GM21515 (cell line): ENCODE measurements around the gene SEZ6.

Experiments
- ATAC-seq: cut with Tn5 transposase; IDR thresholded peaks from one replicate; pipeline ENCODE4 v1.9.1; 2021; ENCODE audit not compliant: unreplicated experiment

Gene SEZ6

DNA sequence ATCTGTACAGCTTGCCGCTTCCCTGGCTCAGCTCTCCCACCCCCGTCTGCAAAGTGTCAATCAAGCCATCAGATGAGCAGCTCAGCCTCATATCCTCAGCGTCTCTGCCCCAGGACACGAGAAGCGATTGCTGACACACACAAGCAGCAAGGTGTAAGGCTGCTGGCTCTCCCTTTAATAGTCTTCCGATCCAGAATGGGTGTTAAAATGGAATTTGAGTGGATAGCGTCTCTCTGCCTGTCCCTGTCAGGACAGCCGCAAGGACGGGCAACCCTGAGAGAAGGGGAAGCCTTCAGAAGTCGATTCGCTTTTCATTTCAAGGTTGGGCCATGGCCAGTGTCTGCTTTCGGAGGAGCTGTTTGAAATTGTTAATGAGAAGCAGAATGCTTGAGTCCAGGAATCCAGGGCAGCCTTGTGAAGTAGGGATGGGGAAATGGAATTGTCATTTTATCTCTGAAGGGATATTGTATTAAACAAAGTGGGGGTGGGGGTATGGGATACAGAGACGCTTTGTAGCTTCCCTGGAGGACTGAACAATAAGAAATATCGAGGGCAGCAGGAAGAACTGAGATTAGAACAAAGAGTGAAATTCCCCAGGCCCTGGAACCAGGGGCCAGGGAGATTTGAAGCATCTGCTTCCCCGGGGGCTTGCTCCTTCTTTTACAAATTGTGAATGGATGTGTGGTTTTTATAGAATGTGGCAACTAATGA, 32.4 kb upstream of the SEZ6 start:
- ATAC-seq = no peak

DNA sequence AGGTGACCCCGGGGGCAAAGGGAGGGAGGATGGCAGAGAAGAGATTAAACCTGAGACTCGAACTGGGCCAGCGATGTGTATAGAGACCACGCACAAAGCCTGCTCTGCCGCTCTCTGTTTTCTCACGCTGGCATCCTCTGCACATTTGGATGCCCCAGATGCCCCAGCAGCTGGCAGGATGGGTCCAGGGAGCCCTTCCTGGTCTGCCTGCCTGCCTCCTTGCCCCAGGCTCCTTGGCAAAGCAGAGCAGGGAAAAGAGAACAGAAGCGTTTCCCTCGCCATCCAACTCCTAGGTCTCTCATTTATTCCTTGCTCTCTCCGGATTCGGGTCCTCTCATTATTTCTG, 31.9 kb upstream of the SEZ6 start:
- ATAC-seq = no peak

DNA sequence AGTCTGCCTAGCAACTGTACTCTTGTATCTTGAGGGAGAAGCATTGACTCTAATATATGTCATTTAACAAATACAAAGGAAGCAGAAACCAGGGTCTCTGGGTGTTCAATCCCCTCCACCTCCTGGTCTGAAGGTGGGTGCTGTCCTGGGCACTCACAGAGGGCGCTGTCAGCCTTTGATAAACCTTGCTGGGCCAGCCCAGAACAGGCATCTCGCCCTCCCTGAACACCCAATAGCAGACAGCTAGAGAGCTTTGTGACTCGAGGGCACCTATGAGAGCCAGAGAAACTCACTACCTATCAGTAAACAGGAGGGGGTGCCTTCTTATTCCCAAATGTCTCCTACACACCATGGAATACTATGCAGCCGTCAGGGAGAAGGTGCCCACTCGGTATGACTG, 30.8 kb upstream of the SEZ6 start:
- ATAC-seq = no peak

DNA sequence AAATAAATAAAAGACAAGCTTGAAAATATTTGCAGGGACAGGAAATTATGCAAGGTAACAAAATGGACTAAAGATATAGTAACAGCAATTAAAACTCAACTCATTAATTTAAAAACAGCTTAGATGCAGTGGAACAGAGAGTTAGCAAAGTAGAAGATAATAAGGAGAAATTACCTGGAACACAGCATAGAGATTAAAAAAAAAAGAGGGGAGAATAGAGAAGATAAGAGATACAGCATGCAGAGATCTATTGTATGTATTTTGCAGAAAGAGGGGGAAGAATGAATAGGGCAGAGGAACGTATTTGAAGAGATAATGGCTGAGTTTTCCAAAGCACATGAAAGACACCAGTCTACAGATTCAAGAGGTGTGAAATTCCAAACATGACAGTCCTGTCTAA, 28.7 kb upstream of the SEZ6 start:
- ATAC-seq = no peak

DNA sequence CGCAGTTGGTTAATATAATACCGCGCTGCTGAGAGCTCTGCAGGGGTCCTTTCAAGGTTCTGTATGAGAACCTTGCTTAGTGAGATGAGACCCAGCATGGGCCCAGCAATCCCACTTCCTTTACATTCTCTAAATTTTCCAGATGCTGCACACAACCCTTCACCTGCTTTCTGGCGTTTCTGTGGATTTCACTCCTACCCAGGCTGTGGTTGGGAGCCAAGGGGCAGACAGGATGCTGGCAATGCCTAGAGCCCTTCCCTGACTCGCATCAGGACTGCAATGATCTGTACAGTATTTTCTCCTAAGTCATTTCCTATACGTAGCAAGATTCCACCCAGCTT, 27.0 kb upstream of the SEZ6 start:
- no peak for ATAC-seq

DNA sequence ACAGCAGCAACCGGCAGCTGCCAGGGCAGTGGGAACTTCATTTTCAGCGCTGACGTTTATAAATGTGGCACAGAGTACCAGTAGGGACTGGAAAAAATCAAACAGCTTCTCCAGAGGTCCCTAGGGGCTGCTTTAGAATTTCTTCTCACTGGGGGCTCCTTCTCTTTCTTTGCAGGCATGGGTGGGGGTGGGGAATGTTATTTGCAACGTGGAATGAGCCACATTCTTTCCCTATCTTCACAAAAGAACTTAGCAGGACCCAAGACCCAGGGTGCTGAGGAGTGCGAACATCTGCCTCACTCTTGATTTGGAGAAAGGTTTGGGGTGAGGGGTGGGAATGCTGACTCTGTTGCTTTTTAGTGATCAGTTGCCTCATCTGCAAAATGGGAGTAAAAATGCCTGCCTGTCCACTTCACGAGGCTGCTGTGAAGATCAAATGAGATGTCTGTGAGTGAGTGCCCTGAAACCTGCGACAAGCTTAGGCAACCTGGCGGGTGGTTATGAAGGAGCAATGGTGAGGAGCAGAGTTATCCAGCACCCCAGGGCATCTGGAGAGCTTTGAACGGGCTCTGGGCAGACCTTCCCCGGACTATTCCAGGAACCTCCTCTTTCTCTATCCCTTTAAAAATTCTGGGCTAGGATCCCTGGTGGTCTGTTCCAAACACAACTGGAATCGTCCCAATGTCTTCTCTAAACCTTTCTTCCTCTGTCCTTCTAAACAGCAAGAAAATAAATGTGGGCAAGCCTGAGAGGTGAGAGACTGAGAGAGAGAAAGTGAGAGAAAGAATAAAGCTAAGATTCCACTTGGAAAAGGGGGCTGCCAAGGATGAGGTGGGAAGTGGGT, 26.4 kb upstream of the SEZ6 start:
- no peak for ATAC-seq

DNA sequence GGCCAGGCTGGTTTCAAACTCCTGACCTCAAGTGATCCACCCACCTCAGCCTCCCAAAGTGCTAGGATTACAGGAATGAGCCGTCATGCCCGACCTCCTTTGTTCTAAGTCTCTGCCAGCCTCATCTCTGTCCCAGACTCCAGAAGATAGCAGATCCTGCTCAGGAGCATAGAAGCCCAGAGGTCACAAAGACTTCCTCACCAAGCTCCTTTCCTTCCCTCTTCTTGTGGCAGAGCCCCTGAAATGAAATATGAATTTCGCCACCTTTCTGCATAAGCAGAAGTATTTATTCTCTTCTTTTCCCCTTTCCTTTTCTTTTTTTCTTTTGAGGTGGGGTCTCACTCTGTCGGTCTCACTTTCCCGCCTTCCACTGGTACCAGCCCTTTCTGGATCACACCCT, 25.7 kb upstream of the SEZ6 start:
- no peak for ATAC-seq

DNA sequence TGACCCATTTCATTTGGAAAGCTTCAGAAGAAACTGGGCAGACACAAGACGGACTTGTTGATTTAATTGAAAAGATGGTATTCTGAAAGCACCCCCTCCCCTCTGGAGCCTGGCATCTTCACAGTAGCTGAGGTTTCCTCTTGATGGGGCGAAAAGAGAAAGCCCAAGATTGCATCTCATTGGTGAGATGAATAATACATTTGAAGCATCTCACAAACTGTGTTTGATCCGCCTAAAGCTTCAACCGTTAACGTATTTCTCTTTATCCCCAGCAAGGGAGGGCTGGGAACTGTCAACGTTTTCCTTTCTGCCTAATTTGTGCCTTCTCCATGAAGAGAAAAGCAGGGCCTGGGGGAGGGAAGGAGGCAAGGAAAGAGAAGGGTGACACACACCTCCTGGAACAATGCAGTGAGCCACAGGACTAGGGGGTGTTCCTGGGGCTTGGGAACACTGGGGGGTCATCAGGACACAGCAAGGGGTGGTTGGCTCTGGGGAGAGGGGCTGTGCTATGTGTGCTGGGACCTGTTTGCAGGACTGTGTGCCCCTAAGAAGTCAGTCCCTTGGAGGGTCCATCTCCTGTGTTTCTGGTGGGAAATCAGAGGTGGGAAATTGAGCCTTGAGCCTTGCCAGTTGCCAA, 18.6 kb upstream of the SEZ6 start:
- no peak for ATAC-seq

DNA sequence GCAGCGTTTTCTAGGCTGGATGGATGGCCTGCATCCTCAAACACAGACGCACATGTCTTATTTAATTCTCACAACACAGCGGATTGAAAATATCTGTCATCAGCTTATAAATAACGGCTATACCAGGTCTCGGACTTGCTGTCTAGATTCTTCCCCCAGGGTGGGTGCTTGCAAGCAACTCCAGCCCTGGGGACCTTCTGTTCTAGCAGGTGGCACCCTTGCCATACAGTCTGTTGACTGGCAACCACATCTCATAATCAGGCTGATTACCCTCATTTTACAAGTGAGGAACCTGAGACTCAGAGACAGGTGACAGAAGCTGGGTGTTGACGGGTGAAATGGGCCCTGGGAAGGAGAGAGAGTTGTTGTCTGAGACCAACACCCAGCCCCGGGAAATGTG, 16.2 kb upstream of the SEZ6 start:
- no peak for ATAC-seq

DNA sequence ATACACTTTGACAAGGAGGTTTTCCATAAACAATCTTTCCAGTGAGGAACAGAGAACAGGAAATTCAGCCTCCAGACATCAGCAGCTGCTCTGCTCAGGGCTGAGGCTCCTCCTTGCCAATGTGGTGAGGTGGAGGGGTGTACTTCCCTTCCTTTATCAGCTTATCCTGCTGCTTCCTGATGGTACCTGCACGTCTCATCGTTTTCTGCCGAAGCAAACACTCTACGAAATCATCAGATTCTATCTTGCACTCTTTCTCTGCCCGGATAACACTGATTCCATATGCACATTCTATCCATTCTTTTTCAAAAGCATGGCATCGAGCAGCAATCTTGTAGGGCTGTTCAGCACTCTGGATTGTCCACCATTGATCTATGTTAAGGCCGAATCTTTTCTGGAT, 15.4 kb upstream of the SEZ6 start:
- ATAC-seq = no peak

DNA sequence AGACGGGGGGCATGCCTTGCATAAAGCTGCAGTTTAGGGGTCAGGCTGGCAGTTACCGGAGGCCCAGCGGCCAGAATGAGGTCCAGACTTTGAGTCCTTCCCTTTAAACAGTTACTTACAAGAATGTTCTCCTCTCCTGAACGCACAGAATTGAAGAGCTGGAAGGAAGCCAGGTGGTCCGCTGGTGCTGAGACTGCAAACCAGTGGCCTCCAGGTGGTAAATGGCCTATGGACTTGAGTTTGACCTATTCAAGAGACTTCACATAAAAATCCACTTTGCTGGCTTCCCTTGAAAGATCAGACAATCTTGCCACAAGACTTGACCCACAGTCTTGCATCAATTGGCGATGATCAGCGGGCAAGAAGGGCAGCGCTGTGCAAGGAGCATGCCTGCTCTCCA, 14.7 kb upstream of the SEZ6 start:
- ATAC-seq = no peak

DNA sequence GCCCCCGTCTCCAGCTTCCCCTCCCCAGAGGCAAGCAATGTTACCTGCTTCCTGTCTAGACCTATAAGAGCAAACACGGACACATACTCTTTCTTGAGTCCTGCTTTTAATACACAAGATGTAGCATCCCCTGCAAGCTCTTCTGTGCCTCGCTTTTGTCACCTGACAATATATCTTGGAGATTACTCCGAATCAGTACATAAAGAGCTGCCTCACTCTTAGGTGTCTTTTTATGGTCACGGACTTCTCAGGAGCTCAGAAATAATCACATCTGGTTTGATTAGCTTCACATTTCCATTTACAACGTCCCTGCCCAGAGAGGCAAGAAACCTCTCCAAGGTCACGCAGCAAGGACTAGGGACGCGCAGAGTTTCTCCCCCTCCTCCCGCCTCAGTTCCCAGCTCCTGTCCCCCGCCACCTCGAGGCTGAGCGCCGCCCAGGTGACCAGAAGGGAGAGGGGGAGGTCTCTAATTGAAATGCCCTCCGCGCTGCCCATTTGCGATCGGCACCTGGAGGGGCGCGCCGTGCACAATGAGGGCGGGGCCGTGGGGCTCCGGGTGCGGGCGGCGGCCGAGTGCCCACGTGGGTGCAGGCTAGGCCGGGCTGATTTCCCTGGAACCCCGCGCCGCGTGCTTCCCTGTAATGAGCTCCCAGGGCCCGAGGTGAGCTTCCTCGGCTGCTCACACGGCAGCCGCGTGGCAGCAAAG, 13.8 kb upstream of the SEZ6 start:
- ATAC-seq = no peak

DNA sequence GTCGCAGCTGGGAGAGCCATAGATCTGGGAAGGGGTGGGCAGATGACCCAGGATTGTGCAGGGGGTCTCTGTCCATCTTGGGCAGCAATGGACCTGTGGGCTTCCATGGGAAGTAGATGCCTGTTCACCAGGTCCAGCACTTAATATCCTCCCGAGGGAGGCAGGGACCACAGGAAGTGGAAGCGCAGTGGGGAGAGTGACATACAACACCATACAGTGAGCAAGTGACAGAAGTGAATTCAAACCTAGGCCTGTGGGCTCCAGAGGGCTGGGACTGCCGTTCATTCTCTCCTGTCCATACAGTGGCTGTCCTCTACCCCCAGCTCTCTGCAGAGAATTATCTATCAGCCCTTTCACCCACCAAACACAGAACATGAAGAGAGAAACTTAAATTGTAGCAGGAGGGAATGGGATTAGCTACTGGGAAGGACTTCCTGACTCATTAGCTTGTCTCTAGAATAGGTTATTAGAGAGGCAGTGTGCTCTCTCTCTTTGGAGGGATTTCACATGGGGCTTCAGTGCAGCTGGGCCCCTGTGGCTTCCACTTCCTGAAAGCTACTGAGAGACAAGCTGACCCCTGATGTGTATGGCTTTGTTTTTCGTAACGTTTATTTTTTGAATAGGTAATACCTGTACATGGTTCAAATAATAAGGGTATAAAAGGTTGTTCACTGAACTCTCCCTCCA, 13.1 kb upstream of the SEZ6 start:
- ATAC-seq = no peak

DNA sequence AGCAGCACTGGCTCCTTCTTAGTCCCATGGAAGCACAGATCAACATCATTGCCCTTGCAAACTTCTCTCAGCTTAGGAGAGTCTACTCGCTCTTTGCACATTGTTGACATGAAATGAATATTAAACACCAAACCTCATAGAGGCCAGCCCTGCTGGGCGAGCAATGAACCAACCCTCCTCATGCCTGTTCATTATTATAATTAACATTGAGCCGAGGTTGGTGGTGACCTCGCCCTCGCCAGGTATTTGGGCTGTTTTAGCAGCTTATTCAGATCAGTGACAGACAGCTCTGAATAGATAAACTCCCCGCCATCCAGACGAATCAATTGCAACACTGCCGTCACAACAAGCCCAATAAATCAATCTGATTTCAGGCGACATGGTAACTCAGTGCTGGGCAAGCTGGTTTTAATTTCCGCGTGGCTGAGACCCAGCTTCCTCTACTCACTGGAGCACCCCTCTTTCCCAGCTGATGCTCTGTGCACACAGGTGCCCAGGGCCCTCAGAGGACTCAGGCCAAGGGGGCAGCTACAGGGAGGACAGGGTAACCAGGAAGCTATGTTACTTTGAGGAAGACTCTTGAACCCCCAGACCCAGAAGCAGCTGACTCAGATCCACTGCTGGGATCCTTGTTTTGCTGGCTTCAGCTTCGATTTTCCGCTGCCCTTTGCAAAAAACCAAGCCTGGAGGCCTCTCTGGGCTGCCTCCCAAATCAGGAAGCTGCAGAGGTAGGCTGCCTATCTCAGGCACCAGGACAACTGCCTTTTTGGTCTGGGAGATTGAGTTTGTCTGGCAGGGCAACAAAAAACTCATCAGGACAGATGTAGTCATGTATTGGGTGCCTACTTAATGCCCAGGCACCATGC, 10.7 kb upstream of the SEZ6 start:
- ATAC-seq = no peak

DNA sequence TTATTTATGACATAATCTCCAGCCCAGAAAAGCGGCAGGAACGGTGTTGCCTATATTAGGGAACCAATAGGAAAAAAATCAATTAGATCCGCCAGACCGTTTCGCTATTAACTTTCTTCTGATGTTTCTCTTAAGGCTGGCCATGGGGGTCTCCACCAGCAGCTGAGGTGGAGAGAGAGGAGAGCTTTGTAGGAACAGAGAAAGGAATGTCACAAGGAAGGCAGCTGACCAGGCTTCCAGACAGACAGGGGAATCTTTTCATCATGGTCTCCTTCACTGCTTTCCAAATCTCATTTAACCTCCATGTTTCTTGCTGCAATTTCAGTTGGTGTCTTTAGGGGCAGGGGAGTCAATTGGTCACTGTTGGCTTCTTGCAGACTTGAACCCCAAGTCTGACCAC, 8.9 kb upstream of the SEZ6 start:
- no peak for ATAC-seq

DNA sequence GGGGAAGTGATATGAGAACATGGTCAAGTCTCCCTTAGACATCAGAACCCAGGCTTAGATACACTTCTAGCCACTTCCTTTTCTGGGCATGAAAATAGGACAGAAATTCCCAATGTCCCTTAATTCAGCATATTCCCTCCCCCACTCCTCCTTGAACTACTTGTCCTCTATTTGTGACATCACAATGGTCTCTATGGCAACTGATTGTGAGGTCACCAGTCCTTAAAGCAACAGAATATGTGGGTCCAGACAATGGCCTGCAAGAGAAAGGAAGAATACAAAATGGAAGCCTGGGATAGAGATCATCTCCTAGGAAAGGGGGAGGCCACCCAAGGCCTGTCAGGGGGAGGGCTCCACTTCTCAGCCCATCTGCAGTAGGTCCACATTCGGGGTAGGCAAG, 6.7 kb upstream of the SEZ6 start:
- no peak for ATAC-seq

DNA sequence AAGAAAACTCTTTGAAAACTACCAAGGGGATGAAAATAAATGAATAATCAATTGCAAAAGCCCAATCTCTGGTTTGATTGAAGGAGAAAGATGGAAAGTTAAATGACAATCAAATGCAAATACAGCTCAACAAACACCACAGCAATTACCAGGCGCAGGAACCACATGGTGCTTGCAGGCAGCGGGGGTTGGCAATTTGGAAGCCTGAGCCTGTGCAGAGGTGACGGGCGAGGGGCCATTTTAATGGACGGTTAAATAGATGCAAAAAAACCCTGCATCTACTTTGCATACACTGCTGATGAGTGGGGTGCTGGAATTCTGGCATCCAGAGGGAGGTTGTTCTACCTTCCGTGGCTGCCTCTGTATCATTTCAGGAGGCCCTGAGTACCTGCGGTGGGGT, 4.8 kb upstream of the SEZ6 start:
- no peak for ATAC-seq

DNA sequence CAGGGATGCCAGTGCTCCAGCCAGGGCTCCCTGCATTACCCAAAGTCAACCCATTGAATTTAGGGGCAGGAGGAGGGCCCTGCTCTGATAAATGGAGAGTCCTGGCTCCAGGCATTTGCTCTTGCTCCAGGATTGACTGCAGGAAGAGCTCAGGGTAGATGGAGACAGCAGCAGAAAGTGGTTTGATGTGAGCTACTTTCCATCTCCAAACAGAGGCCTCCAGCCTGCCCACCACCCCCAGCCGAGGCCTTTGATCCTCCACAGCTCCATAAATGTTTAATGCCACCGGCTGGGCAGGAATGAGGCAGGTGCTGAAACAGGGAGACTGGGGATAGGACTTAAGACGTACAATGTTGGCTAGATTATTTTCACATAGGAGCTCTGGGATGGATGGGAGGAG, 4.3 kb upstream of the SEZ6 start:
- no peak for ATAC-seq

DNA sequence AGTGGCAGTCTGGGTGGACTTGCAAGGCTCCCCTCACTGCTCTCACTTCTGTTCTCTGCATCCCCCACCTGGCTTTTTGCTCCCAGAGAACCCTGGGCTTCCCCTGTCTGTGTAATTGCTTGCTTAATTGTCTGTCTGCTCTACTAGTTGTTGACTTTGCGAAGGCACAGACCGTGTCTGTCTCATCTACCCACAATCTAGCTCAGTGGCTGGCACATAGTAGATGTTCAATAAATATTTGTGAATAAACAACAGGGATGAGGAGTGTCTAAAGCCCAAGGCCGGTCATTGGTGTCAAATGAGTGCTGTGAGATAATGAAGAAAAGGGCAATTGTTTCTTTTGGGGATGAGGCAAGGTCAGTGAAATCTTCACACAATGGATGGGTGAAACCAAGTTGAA, 2.8 kb upstream of the SEZ6 start:
- ATAC-seq = no peak

DNA sequence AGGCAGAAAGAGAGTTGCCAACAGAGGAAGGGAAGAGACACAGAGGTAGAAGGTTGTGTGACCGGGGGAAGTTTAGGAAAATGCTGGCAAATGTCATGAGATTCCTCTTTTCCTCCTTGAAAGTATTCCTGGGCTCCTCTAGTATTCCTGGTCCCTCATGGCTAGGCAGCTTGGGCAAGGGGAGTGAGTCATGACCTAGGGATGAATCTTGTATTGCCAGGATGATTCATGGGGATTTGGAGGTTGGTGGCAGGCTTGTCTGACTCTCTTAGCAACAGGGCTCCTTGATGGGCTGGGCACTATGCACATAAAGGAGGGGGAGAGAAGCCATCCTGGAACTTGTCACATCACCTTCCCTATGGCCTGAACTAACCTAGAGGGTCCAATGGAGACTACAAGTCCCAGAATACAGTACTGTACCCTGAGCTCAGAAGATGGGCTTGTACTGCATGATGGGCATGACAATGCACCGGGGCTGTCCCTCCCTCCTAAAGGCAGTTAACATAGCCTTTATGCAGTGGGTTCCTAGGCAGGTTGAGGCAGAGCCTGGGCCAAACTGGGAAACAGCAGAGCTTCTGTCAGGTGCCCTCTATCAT, 2.1 kb upstream of the SEZ6 start:
- ATAC-seq = no peak
